ENCODE data around the gene SLC39A2. TPM values are rescaled to one million over a fixed set of nuclear protein-coding genes. Genes with fewer than 3 reads are reported as not detected.

Gene SLC39A2
- total and polyA plus RNA-seq, 2 donors from 2014 or later: not detected

DNA sequence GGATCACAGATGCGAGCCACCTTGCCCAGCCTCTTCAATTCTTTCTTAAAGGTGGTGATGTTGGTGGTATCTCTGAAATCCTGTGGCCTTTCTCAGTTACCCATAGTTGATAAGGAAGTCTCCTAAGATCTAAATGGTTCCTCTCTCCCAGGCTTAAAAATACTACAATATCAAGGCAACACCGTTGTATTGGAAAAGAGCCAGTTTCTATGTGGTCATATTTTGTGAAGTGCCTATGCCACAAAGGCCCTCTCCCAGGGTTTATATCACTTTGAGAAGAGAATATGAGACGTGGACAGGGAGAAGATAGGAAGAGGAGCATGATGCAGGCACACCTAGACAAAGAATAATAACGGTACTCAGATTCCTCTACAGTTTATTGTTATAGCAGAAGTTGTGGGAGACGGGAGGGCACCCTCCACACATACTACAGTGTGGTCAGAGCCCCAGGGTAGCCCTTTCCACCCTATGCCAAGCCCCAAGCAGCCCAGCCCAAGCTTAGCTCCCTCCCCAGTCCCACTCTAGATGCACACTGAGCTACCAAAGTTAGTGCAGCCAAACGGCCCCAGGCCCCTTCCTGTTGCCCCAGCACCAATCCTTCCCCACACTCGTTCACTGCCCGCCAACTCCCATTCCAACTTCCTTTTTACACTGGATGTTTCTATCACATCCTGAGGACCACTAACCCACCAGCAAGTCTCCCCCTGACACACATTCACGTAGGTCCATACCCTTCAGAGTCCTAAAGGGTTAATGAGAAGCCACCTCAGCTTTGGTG, 17.5 kb downstream of the SLC39A2 start:
- no peaks in the 10 kb centered on the region for H3K27me3 ChIP-seq (ENCODE audit: control insufficient read depth, insufficient read depth, low read length)
- H3K4me1 ChIP-seq (ENCODE audit: control insufficient read depth in 2 of 3, insufficient read depth in 2 of 3, low read depth in 1 of 3, low read length in 3 of 3): peaks cover 0 to 4% (median 0%) of the 10 kb centered on the region in 3 donors
- H3K36me3 ChIP-seq (ENCODE audit: control insufficient read depth in 2 of 3, insufficient read depth in 3 of 3, low read length in 3 of 3): peaks cover 0 to 24% (median 16%) of the 10 kb centered on the region in 3 donors
- no peak overlapping the region for H3K9ac ChIP-seq (ENCODE audit: low read length in 3 of 3)
- H3K9me3 ChIP-seq (ENCODE audit: control insufficient read depth in 2 of 3, insufficient read depth in 1 of 3, low read length in 3 of 3): no peaks in the 10 kb centered on the region
- TF ChIP-seq, protein P1, sequence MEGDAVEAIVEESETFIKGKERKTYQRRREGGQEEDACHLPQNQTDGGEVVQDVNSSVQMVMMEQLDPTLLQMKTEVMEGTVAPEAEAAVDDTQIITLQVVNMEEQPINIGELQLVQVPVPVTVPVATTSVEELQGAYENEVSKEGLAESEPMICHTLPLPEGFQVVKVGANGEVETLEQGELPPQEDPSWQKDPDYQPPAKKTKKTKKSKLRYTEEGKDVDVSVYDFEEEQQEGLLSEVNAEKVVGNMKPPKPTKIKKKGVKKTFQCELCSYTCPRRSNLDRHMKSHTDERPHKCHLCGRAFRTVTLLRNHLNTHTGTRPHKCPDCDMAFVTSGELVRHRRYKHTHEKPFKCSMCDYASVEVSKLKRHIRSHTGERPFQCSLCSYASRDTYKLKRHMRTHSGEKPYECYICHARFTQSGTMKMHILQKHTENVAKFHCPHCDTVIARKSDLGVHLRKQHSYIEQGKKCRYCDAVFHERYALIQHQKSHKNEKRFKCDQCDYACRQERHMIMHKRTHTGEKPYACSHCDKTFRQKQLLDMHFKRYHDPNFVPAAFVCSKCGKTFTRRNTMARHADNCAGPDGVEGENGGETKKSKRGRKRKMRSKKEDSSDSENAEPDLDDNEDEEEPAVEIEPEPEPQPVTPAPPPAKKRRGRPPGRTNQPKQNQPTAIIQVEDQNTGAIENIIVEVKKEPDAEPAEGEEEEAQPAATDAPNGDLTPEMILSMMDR (IDR thresholded peaks at IDR 0.05; ENCODE audit: borderline replicate concordance, extremely low read depth, insufficient read depth): no peak
- no peak overlapping the region for H3K27ac ChIP-seq (ENCODE audit: low read depth in 2 of 2, low read length in 2 of 2)
- intact Hi-C loops (cut with DNase I): loop anchor here (10.0 kb wide), 1 partner anchor 68 kb away; no protein-coding TSS in a partner anchor
- DNase-seq: no peak
- FAIRE-seq: no peak
- no peak overlapping the region for H3K4me3 ChIP-seq (ENCODE audit: low read length in 3 of 3)

DNA sequence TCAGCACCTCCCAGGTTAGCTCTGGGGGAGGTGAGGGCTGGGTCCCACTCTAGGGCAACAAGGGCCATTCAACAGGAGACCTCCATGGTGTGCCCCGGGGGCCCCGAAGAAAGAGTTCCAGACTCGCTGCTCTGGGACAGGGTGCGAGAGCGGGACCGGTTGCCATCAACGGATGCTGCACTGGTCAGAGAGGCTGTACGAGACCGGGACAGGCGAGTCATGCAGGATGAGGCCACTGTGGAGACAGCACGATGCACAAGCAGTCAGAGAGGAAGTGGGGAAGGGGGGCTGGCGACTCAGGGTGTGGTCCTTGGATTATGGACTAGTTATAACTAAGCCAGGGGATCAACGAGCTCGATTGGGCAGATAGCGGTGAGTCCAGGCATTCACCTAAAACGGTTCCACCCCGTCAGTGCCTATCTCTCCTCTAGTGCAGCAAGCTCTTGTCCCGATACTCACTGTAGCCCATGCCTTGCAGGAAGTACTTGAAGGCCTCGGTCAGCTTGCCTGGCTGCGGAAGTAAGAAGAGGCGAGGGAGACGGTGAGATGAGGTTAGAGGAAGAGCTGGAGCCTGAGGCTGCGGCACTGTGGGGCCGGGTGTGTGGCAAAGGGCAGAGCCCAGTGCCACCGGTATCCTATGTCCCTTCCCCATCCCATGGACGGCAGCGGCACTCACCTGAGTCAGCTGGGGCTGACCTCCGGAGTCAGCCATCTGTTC, 18.6 kb downstream of the SLC39A2 start:
- Histone ChIP-seq H3K27me3 (ENCODE audit: control insufficient read depth, insufficient read depth, low read length) (no peaks in the 10 kb centered on the region), H3K4me1 (ENCODE audit: control insufficient read depth in 2 of 3, insufficient read depth in 2 of 3, low read depth in 1 of 3, low read length in 3 of 3) (peaks cover 0 to 4% (median 0%) of the 10 kb centered on the region in 3 donors), H3K9me3 (ENCODE audit: control insufficient read depth in 2 of 3, insufficient read depth in 1 of 3, low read length in 3 of 3) (no peaks in the 10 kb centered on the region), H3K27ac (ENCODE audit: low read depth in 2 of 2, low read length in 2 of 2) (no peak overlapping the region), H3K36me3 (ENCODE audit: control insufficient read depth in 2 of 3, insufficient read depth in 3 of 3, low read length in 3 of 3) (peaks cover 0 to 24% (median 16%) of the 10 kb centered on the region in 3 donors), H3K9ac (ENCODE audit: low read length in 3 of 3) (no peak overlapping the region), H3K4me3 (ENCODE audit: low read length in 3 of 3) (no peak overlapping the region)
- intact Hi-C loops (cut with DNase I): loop anchor here (10.0 kb wide), 1 partner anchor 67 kb away; no protein-coding TSS in a partner anchor
- FAIRE-seq (no peak), DNase-seq (no peak)
- TF ChIP-seq, protein P1 (IDR thresholded peaks at IDR 0.05; ENCODE audit: borderline replicate concordance, extremely low read depth, insufficient read depth): no peak

DNA sequence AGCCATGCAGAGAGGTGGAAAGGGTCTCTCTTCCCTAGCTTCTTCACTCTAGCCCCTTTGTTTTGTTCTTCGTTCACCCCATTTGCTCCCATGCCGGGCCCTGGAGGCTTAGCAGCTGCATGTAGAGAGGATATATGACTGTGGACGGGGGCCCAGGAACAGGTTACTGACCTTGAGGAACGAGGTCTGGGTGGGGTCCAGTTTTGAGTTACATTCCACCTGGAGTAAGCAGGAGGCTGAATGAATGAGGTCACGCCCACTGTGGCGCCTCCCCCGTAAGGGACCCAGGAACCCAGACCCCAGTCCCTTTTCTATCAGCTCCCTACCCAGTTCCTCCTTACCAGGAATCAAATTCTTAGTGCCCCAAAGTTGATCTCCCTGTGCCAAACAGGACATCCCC, 19.2 kb downstream of the SLC39A2 start:
- Histone ChIP-seq H3K4me3 (ENCODE audit: low read length in 3 of 3) (no peak overlapping the region), H3K36me3 (ENCODE audit: control insufficient read depth in 2 of 3, insufficient read depth in 3 of 3, low read length in 3 of 3) (peaks cover 0 to 24% (median 16%) of the 10 kb centered on the region in 3 donors), H3K4me1 (ENCODE audit: control insufficient read depth in 2 of 3, insufficient read depth in 2 of 3, low read depth in 1 of 3, low read length in 3 of 3) (peaks cover 0 to 9% (median 0%) of the 10 kb centered on the region in 3 donors), H3K9ac (ENCODE audit: low read length in 3 of 3) (no peak overlapping the region), H3K27ac (ENCODE audit: low read depth in 2 of 2, low read length in 2 of 2) (no peak overlapping the region), H3K27me3 (ENCODE audit: control insufficient read depth, insufficient read depth, low read length) (no peaks in the 10 kb centered on the region), H3K9me3 (ENCODE audit: control insufficient read depth in 2 of 3, insufficient read depth in 1 of 3, low read length in 3 of 3) (no peaks in the 10 kb centered on the region)
- TF ChIP-seq, protein P1 (IDR thresholded peaks at IDR 0.05; ENCODE audit: borderline replicate concordance, extremely low read depth, insufficient read depth): no peak
- intact Hi-C loops (cut with DNase I): loop anchor here (10.0 kb wide), 1 partner anchor 67 kb away; no protein-coding TSS in a partner anchor
- DNase-seq (no peak), FAIRE-seq (no peak)
